ENCODE results near the gene MCU. TPM values are rescaled to one million over a fixed set of nuclear protein-coding genes. Genes with fewer than 3 reads are reported as not detected.

The MCU gene
- total and polyA plus RNA-seq, 10 donors = 7.2 to 29.2 (median 19.4) TPM

GRCh38 chr10:72761498-72761897 lies 69.6 kb downstream of the MCU start:
- no peak for DNase-seq
- H3K4me1 ChIP-seq = no peaks in the 10 kb centered on the region
- H3K27me3 ChIP-seq (replicated peaks in 1 of 7) = no peaks in the 10 kb centered on the region
- peaks cover 0 to 10% (median 6%) of the 10 kb centered on the region in 8 donors for H3K9me3 ChIP-seq
- 91 to 100% (median 97%) methylated on average over 1 of the region's 1 CpG for WGBS, 5 donors
- peaks cover 0 to 25% (median 0%) of the 10 kb centered on the region in 6 donors for H3K36me3 ChIP-seq
- TF ChIP-seq CTCF (IDR thresholded peaks at IDR 0.05 in 8 of 11, conservative IDR thresholded peaks at IDR 0.05 in 3 of 11) = no peak
- TF ChIP-seq POLR2AphosphoS5 (IDR thresholded peaks at IDR 0.05) = no peak
- no peak for TF ChIP-seq POLR2A (IDR thresholded peaks at IDR 0.05)
- intact Hi-C loops (cut with DNase I; ENCODE audit: low total_unique reads) = no loop called here
- no peak overlapping the region for H3K27ac ChIP-seq
- H3K4me3 ChIP-seq = no peak overlapping the region

GRCh38 chr10:72762042-72762441 lies 70.1 kb downstream of the MCU start:
- intact Hi-C loops (cut with DNase I; ENCODE audit: low total_unique reads) = no loop called here
- no peak for DNase-seq
- TF ChIP-seq POLR2A (IDR thresholded peaks at IDR 0.05) (no peak), CTCF (IDR thresholded peaks at IDR 0.05 in 8 of 11, conservative IDR thresholded peaks at IDR 0.05 in 3 of 11) (no peak), POLR2AphosphoS5 (IDR thresholded peaks at IDR 0.05) (no peak)
- Histone ChIP-seq H3K27ac (no peak overlapping the region), H3K27me3 (replicated peaks in 1 of 7) (no peaks in the 10 kb centered on the region), H3K36me3 (peaks cover 0 to 31% (median 0%) of the 10 kb centered on the region in 6 donors), H3K4me1 (no peaks in the 10 kb centered on the region), H3K4me3 (no peak overlapping the region), H3K9me3 (peaks cover 0 to 16% (median 12%) of the 10 kb centered on the region in 8 donors)

- Histone ChIP-seq H3K27me3 (replicated peaks in 1 of 7) (no peaks in the 10 kb centered on the region), H3K9me3 (peaks cover 0 to 27% (median 20%) of the 10 kb centered on the region in 8 donors), H3K36me3 (peaks cover 0 to 34% (median 0%) of the 10 kb centered on the region in 6 donors), H3K4me3 (no peak overlapping the region), H3K27ac (no peak overlapping the region), H3K4me1 (no peaks in the 10 kb centered on the region)
- TF ChIP-seq CTCF (IDR thresholded peaks at IDR 0.05 in 8 of 11, conservative IDR thresholded peaks at IDR 0.05 in 3 of 11) (no peak), POLR2A (IDR thresholded peaks at IDR 0.05) (no peak), POLR2AphosphoS5 (IDR thresholded peaks at IDR 0.05) (no peak)
- no peak for DNase-seq
- intact Hi-C loops (cut with DNase I; ENCODE audit: low total_unique reads) = no loop called here
- WGBS, 5 donors = 90 to 97% (median 92%) methylated on average over 3 of the region's 3 CpGs
These were observed 71.3 kb downstream of the MCU start for GRCh38 chr10:72763201-72763600.

GRCh38 chr10:72764151-72764550 lies 72.2 kb downstream of the MCU start:
- DNase-seq = no peak
- no peak overlapping the region for H3K27ac ChIP-seq
- peaks cover 0 to 44% (median 0%) of the 10 kb centered on the region in 6 donors for H3K36me3 ChIP-seq
- no peaks in the 10 kb centered on the region for H3K4me1 ChIP-seq
- intact Hi-C loops (cut with DNase I; ENCODE audit: low total_unique reads) = no loop called here
- peaks cover 0 to 36% (median 21%) of the 10 kb centered on the region in 8 donors for H3K9me3 ChIP-seq
- no peaks in the 10 kb centered on the region for H3K27me3 ChIP-seq (replicated peaks in 1 of 7)
- no peak for TF ChIP-seq POLR2A (IDR thresholded peaks at IDR 0.05)
- no peak overlapping the region for H3K4me3 ChIP-seq

Data from spleen (tissue), 11 donors.